Liver (tissue), 3 donors: Measurements from ENCODE around the gene MAX.

Source experiments
- CTCF ChIP-seq: fragments of 150-350 bp; IDR thresholded peaks from 2 replicates; pipeline ENCODE4 v1.5.1; 2017; ENCODE audit warnings: improper control_type of control experiment, low read depth, low read length; ENCODE audit not compliant: missing input control
- FOXA2 ChIP-seq: IDR thresholded peaks from 2 replicates; pipeline ENCODE4 v1.6.1; 2016; ENCODE audit warnings: antibody characterized with exemption
- GABPA ChIP-seq, 2 donors: IDR thresholded peaks in 1 of 2; conservative IDR thresholded peaks in 1 of 2; 2 replicates each; pipeline ENCODE4 v1.6.1; 2016; ENCODE audit warnings: antibody characterized with exemption in 2 of 2, mild to moderate bottlenecking in 1 of 2, moderate library complexity in 1 of 2
- JUND ChIP-seq, 2 donors: IDR thresholded peaks; 2 replicates each; pipeline ENCODE4 v1.6.1; 2016; ENCODE audit warnings: antibody characterized with exemption in 2 of 2
- SP1 ChIP-seq: IDR thresholded peaks from 2 replicates; pipeline ENCODE4 v1.6.1; 2018; ENCODE audit warnings: antibody characterized with exemption, mild to moderate bottlenecking
- TAF1 ChIP-seq: conservative IDR thresholded peaks from 2 replicates; pipeline ENCODE4 v1.6.1; 2016; ENCODE audit warnings: antibody characterized with exemption, mild to moderate bottlenecking
- YY1 ChIP-seq: IDR thresholded peaks from 2 replicates; pipeline ENCODE4 v1.6.1; 2016; ENCODE audit warnings: antibody characterized with exemption, mild to moderate bottlenecking
- ZBTB33 ChIP-seq: IDR thresholded peaks from 2 replicates; pipeline ENCODE4 v1.6.1; 2016; ENCODE audit warnings: antibody characterized with exemption
- TF ChIP-seq, protein P1 (sequence below): IDR thresholded peaks from 2 replicates; pipeline ENCODE4 v1.6.1; 2016; ENCODE audit warnings: antibody characterized with exemption
- TF ChIP-seq, protein P2 (sequence below): IDR thresholded peaks from 2 replicates; pipeline ENCODE4 v1.6.1; 2016; ENCODE audit warnings: antibody characterized with exemption, mild to moderate bottlenecking
- donor health status: healthy.
- donor health status: healthy.

- TF ChIP-seq CTCF (no peak), SP1 (no peak), JUND (IDR thresholded peaks at IDR 0.05) (no peak), TAF1 (no peak), YY1 (no peak), ZBTB33 (no peak), FOXA2 (no peak), GABPA (IDR thresholded peaks at IDR 0.05 in 1 of 2, conservative IDR thresholded peaks at IDR 0.05 in 1 of 2) (no peak)
- TF ChIP-seq, protein P1, sequence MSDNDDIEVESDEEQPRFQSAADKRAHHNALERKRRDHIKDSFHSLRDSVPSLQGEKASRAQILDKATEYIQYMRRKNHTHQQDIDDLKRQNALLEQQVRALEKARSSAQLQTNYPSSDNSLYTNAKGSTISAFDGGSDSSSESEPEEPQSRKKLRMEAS: no peak
- TF ChIP-seq, protein P2, sequence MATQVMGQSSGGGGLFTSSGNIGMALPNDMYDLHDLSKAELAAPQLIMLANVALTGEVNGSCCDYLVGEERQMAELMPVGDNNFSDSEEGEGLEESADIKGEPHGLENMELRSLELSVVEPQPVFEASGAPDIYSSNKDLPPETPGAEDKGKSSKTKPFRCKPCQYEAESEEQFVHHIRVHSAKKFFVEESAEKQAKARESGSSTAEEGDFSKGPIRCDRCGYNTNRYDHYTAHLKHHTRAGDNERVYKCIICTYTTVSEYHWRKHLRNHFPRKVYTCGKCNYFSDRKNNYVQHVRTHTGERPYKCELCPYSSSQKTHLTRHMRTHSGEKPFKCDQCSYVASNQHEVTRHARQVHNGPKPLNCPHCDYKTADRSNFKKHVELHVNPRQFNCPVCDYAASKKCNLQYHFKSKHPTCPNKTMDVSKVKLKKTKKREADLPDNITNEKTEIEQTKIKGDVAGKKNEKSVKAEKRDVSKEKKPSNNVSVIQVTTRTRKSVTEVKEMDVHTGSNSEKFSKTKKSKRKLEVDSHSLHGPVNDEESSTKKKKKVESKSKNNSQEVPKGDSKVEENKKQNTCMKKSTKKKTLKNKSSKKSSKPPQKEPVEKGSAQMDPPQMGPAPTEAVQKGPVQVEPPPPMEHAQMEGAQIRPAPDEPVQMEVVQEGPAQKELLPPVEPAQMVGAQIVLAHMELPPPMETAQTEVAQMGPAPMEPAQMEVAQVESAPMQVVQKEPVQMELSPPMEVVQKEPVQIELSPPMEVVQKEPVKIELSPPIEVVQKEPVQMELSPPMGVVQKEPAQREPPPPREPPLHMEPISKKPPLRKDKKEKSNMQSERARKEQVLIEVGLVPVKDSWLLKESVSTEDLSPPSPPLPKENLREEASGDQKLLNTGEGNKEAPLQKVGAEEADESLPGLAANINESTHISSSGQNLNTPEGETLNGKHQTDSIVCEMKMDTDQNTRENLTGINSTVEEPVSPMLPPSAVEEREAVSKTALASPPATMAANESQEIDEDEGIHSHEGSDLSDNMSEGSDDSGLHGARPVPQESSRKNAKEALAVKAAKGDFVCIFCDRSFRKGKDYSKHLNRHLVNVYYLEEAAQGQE: no peak
Observed at GRCh38 chr14:65092349-65092748, 10.0 kb downstream of the MAX start.
